GM20431 (cell line): ENCODE measurements around the gene SEMA4F.
"Not testable (repeated sequence)": the region's sequence is repeated elsewhere in the genome, so short reads cannot be mapped to it uniquely, and the experiment has no call there.

Experiments
- in situ Hi-C: fragments of 300-500 bp; cut with MseI, MboI; formaldehyde crosslinking; loops from one replicate; pipeline ENCODE4 v1.15.0; 2020; ENCODE audit warnings: low sequenced_read_pairs; ENCODE audit not compliant: unreplicated experiment

Gene SEMA4F

GRCh38 chr2:74653985-74654882 lies at the start of gene SEMA4F:
Gene SEMA4F (plus strand): TSS chr2:74654247. CDS start chr2:74654377, 130 bp downstream.
- in situ Hi-C loops = no loop called here

GRCh38 chr2:74606927-74607326 lies 47.1 kb upstream of the SEMA4F start:
- in situ Hi-C loops = no loop called here

- in situ Hi-C loops = no loop called here
Observed at GRCh38 chr2:74617122-74617521, 36.9 kb upstream of the SEMA4F start.

GRCh38 chr2:74618410-74619083 lies 35.5 kb upstream of the SEMA4F start:
- in situ Hi-C loops = no loop called here

GRCh38 chr2:74619651-74620297 lies 34.3 kb upstream of the SEMA4F start:
- in situ Hi-C loops = no loop called here

- in situ Hi-C loops = no loop called here
Observed at GRCh38 chr2:74620671-74621070, 33.4 kb upstream of the SEMA4F start.

- in situ Hi-C loops = no loop called here
Observed at GRCh38 chr2:74625658-74626425, 28.2 kb upstream of the SEMA4F start.

GRCh38 chr2:74628538-74629105 lies 25.4 kb upstream of the SEMA4F start:
- in situ Hi-C loops = no loop called here

GRCh38 chr2:74630454-74630853 lies 23.6 kb upstream of the SEMA4F start:
- in situ Hi-C loops = not testable (repeated sequence)

- in situ Hi-C loops = no loop called here
Observed at GRCh38 chr2:74632209-74632938, 21.7 kb upstream of the SEMA4F start.

- in situ Hi-C loops = no loop called here
Observed at GRCh38 chr2:74632939-74633312, 21.1 kb upstream of the SEMA4F start.

- in situ Hi-C loops = no loop called here
Observed at GRCh38 chr2:74639550-74639949, 14.5 kb upstream of the SEMA4F start.

- in situ Hi-C loops = no loop called here
Observed at GRCh38 chr2:74645344-74645743, 8.7 kb upstream of the SEMA4F start.

GRCh38 chr2:74646201-74646600 lies 7.8 kb upstream of the SEMA4F start:
- in situ Hi-C loops = no loop called here

- in situ Hi-C loops = no loop called here
Observed at GRCh38 chr2:74646834-74647482, 7.1 kb upstream of the SEMA4F start.

GRCh38 chr2:74648009-74648443 lies 6.0 kb upstream of the SEMA4F start, which contains the start of gene M1AP:
Gene M1AP (minus strand): TSS chr2:74648330. CDS start chr2:74640275, 8,055 bp downstream.
- in situ Hi-C loops = no loop called here

GRCh38 chr2:74653589-74653984 lies 460 bp upstream of the SEMA4F start:
- in situ Hi-C loops = no loop called here

GRCh38 chr2:74655579-74655978 lies 1.5 kb downstream of the SEMA4F start:
- in situ Hi-C loops = no loop called here

GRCh38 chr2:74658516-74658915 lies 4.5 kb downstream of the SEMA4F start:
- in situ Hi-C loops = no loop called here
